ENCODE results near the gene HSBP1L1. TPM values are rescaled to one million over a fixed set of nuclear protein-coding genes. Genes with fewer than 3 reads are reported as not detected.

Gene HSBP1L1
- total RNA-seq, 1 experiment from 2014 or later: 41.4 TPM

DNA sequence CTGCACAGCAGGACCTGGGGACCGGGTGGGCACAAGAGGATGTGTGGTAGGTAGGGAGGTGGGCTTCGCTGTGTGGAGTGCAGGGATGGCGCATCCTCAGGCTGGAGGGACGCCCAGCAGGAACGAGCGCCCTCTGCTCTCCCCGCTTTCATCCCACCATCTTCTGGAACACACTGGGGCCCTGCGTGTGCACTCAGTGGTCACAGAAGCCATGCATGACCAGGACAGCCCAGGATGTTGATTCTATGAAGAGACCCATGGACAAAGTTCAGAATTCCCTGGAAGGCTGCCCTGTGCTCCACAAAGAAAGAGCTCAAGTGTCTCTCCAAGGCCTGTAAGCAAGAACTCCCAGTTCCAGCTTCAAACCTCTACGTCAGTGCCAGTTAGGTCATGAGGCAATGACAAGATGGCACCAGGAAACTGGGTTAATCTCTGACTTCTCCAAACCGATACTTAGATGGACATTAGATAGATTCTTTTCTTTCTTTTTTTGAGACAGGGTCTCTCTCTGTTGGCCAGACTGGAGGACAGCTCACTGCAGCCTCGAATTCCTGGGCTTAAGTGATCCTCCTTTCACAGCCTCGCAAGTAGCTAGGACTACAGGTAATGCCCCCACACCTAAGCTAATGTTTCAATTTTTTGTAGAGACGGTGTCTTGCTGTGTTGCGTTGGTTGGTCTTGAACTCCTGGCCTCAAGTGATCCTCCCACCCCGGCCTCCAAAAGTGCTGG, 16.4 kb upstream of the HSBP1L1 start:
- CTCF ChIA-PET: no interaction called here
- BruUV-seq (replicated peaks): no TSS peak

More for the DNA sequence above, 16.4 kb upstream of the HSBP1L1 start:
- Histone ChIP-seq H3K4me2 (ENCODE audit: low read length) (no peak overlapping the region), H3K27me3 (ENCODE audit: insufficient read depth, low read length) (no peaks in the 10 kb centered on the region), H3K79me2 (ENCODE audit: insufficient read depth, low read length) (peaks cover 72% of the 10 kb centered on the region), H3K4me1 (ENCODE audit: control insufficient read depth in 1 of 2, insufficient read depth in 2 of 2, low read length in 2 of 2) (peaks cover 3 to 16% of the 10 kb centered on the region in 2 experiments; a peak in 2 of 4 replicates), H3K4me3 (replicated peaks in 1 of 2; ENCODE audit: low read depth in 1 of 2, low read length in 2 of 2) (no peak overlapping the region), H2AFZ (ENCODE audit: low read depth, low read length, poor library complexity, severe bottlenecking) (no peak overlapping the region), H3K9ac (ENCODE audit: low read length) (no peak overlapping the region), H4K20me1 (ENCODE audit: insufficient read depth) (peaks cover 3% of the 10 kb centered on the region; the same call in 1 of the 2 replicates), H3K27ac (ENCODE audit: low read depth, low read length) (no peak overlapping the region), H3K9me2 (ENCODE audit: insufficient read depth) (no peaks in the 10 kb centered on the region), H3K36me3 (ENCODE audit: control insufficient read depth in 1 of 2, insufficient read depth in 2 of 2, low read length in 2 of 2) (peaks cover 1 to 14% of the 10 kb centered on the region in 2 experiments; a peak in 2 of 4 replicates), H3K9me3 (ENCODE audit: control insufficient read depth in 1 of 2, insufficient read depth in 1 of 2, low read depth in 1 of 2, low read length in 2 of 2) (no peaks in the 10 kb centered on the region)
- DNase-seq (ENCODE audit: low read depth, low spot score) (no peak), ATAC-seq (no peak)
- intact Hi-C loops (cut with micrococcal nuclease): no loop called here
- ChIA-PET RAD21 (ENCODE audit: low non-redundant PET in 1 of 2, low total read pairs in 2 of 2, uncharacterized antibody in 2 of 2, unreplicated experiment in 2 of 2) (no interaction called here), POLR2A (no interaction called here)
- no peak for TF ChIP-seq RAD21 (IDR thresholded peaks at IDR 0.05; ENCODE audit: low read depth)
- no peak for TF ChIP-seq EZH2 (IDR thresholded peaks at IDR 0.05)
- TF ChIP-seq ZFX (IDR thresholded peaks at IDR 0.05): no peak
- no peak for TF ChIP-seq EZH2phosphoT487 (IDR thresholded peaks at IDR 0.05; ENCODE audit: borderline replicate concordance)
- no peak for TF ChIP-seq EGR1 (IDR thresholded peaks at IDR 0.05; ENCODE audit: low read depth)
- TF ChIP-seq CTCF (IDR thresholded peaks at IDR 0.05 in 2 of 3, conservative IDR thresholded peaks at IDR 0.05 in 1 of 3; ENCODE audit: borderline replicate concordance in 1 of 3, insufficient read depth in 1 of 3, low read depth in 2 of 3, low read length in 2 of 3): no peak
- no peak for TF ChIP-seq YY1 (IDR thresholded peaks at IDR 0.05; ENCODE audit: extremely low read depth, insufficient replicate concordance, low read depth, low read length)
- TF ChIP-seq, protein P1, sequence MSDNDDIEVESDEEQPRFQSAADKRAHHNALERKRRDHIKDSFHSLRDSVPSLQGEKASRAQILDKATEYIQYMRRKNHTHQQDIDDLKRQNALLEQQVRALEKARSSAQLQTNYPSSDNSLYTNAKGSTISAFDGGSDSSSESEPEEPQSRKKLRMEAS (IDR thresholded peaks at IDR 0.05): no peak
- TF ChIP-seq SP1 (IDR thresholded peaks at IDR 0.05; ENCODE audit: low read depth): no peak
- TF ChIP-seq FOSL1 (IDR thresholded peaks at IDR 0.05; ENCODE audit: low read depth): no peak
- no peak for TF ChIP-seq REST (IDR thresholded peaks at IDR 0.05; ENCODE audit: low read depth)
- TF ChIP-seq, protein P2, sequence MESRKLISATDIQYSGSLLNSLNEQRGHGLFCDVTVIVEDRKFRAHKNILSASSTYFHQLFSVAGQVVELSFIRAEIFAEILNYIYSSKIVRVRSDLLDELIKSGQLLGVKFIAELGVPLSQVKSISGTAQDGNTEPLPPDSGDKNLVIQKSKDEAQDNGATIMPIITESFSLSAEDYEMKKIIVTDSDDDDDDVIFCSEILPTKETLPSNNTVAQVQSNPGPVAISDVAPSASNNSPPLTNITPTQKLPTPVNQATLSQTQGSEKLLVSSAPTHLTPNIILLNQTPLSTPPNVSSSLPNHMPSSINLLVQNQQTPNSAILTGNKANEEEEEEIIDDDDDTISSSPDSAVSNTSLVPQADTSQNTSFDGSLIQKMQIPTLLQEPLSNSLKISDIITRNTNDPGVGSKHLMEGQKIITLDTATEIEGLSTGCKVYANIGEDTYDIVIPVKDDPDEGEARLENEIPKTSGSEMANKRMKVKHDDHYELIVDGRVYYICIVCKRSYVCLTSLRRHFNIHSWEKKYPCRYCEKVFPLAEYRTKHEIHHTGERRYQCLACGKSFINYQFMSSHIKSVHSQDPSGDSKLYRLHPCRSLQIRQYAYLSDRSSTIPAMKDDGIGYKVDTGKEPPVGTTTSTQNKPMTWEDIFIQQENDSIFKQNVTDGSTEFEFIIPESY (IDR thresholded peaks at IDR 0.05; ENCODE audit: extremely low read depth, insufficient replicate concordance, low read length): no peak
- TF ChIP-seq CBX3 (IDR thresholded peaks at IDR 0.05; ENCODE audit: low read depth): no peak
- TF ChIP-seq POLR2AphosphoS5 (IDR thresholded peaks at IDR 0.05; ENCODE audit: low read depth, low read length): no peak
